HG03521 (cell line): ENCODE results near the gene NAPSA.

Experiments used
- ATAC-seq: cut with Tn5 transposase; IDR thresholded peaks from one replicate; pipeline ENCODE4 v1.9.1; 2021; ENCODE audit warnings: mild to moderate bottlenecking, moderate library complexity; ENCODE audit not compliant: unreplicated experiment

Gene NAPSA

GRCh38 chr19:50384685-50385535 lies 19.5 kb upstream of the NAPSA start:
- no peak for ATAC-seq

GRCh38 chr19:50383852-50384684 lies 18.6 kb upstream of the NAPSA start, which contains the start of gene POLD1:
TSS of gene POLD1 (plus strand) at chr19:50384347. CDS start at chr19:50398852, 14,505 bp downstream.
- ATAC-seq, result peak; percentile 85

DNA sequence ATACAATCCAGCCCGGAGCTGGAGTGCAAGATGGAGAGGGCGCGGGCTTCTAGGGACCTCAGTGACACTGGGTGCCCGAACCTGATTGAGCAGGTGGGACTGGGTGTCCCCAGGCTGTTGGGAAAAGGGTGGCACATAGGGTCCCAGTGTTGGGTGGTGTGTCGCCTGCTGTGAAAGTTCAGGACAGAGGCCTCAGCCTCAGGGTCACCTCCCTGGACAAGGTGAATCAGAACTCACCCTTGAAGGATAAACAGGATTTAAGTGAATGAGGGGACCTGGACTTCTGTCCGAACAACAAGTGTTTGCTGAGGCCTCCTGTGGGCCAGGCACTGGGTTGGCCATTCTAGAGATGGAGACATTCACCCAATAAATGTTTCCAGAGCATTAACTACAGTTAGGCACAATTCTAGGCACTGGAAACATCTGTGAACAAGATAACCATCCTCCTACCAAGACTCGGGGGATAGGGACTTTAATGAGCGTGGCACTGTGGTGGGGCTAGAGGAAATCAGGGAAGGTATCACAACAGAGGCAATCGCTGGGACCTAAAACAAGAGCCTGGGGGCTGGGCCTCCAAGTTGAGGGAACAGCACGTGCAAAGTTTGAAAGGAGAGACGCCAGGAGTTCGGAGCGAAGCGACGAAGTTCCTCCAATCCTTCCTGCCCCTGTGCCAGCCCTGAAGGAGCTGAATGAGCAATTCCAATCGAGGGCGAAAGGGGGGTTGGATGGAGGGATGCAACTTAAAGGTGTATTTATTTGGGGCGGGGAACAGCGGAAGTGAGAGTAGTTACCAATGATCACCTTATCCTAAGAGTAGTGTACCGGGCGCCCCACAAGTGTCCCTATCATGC lies 17.8 kb upstream of the NAPSA start:
- ATAC-seq, result no peak

GRCh38 chr19:50381881-50382729 lies 16.7 kb upstream of the NAPSA start:
- no peak for ATAC-seq

GRCh38 chr19:50380751-50381151 lies 15.3 kb upstream of the NAPSA start:
- no peak for ATAC-seq

GRCh38 chr19:50380137-50380536 lies 14.7 kb upstream of the NAPSA start:
- no peak for ATAC-seq

- no peak for ATAC-seq
Observed at GRCh38 chr19:50379602-50380001, 14.2 kb upstream of the NAPSA start.

DNA sequence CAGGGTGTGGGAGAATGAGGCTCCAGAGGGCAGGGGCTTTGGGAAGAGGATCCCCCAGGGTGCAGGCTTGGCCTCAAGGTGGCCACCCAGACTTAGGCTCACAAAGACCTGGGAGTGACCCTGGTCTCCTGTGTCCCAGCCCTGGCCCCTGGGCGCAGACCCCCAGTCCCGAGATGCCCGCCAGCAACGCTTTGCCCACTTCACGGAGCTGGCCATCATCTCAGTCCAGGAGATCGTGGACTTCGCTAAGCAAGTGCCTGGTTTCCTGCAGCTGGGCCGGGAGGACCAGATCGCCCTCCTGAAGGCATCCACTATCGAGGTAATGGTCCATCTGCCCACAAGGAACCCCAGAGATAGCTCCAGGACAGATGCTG lies 13.4 kb upstream of the NAPSA start:
- ATAC-seq, result no peak

DNA sequence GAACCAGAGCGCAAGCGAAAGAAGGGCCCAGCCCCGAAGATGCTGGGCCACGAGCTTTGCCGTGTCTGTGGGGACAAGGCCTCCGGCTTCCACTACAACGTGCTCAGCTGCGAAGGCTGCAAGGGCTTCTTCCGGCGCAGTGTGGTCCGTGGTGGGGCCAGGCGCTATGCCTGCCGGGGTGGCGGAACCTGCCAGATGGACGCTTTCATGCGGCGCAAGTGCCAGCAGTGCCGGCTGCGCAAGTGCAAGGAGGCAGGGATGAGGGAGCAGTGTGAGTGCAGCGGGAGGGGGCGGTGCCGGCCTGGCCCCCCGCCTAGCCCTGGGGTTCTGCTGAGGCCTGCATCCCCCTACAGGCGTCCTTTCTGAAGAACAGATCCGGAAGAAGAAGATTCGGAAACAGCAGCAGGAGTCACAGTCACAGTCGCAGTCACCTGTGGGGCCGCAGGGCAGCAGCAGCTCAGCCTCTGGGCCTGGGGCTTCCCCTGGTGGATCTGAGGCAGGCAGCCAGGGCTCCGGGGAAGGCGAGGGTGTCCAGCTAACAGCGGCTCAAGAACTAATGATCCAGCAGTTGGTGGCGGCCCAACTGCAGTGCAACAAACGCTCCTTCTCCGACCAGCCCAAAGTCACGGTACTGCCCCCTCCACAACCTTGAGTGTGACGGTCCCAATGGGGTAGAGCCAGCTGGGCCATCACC lies 12.9 kb upstream of the NAPSA start:
- ATAC-seq, result no peak

GRCh38 chr19:50377517-50377916 lies 12.1 kb upstream of the NAPSA start:
- ATAC-seq, result no peak

- no peak for ATAC-seq
Observed at GRCh38 chr19:50377051-50377461, 11.6 kb upstream of the NAPSA start.

GRCh38 chr19:50376166-50377050 lies 11.0 kb upstream of the NAPSA start, which contains the start of gene NR1H2:
TSS of gene NR1H2 (plus strand) at chr19:50376457. CDS start at chr19:50377606, 1,149 bp downstream.
- peak; percentile 84 for ATAC-seq

GRCh38 chr19:50371914-50372475 lies 6.6 kb upstream of the NAPSA start:
- no peak for ATAC-seq

DNA sequence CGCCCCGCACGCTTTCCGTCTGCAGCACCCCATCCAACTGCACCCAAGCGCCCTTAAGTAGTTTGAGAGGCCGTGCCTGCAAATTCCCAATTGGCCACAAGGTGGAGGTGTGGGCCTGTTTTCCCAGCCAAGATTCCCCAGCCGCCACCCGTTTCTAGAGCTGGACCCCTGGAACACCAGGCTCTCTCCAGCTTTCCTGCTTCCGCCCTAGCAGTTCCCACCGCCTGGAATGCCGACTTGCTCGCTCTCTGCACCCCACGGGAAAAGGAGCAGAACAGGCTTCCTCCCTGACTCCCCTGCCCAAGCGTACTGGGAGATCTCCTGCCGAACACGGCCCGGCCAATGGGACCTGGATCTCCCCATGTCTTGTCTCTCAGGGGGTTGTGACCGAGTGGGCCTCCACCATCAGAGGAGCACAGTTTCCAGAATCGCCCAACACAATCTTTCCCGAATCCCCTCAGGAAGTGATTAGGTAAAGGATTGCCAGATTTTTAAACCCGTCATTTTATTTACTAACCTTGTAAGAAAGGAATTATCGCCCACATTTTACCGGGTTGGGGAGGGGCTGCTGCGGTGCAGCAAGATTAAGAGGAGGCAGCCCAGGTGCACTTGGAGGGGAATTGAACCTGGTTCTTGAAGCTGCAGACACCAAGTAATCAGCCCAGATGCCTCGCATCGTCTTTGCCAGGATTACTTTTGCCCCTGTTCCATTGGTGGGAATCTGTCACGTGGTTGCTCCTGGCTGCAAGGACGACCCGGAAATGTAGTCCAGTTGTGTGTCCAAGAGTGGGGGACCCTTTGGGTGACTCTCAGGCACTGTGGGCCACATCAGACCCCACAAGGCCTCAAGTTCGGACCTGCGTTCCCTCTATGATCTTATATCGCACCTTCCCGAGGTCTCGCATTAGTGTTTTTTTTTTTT lies 3.5 kb upstream of the NAPSA start:
- no peak for ATAC-seq

DNA sequence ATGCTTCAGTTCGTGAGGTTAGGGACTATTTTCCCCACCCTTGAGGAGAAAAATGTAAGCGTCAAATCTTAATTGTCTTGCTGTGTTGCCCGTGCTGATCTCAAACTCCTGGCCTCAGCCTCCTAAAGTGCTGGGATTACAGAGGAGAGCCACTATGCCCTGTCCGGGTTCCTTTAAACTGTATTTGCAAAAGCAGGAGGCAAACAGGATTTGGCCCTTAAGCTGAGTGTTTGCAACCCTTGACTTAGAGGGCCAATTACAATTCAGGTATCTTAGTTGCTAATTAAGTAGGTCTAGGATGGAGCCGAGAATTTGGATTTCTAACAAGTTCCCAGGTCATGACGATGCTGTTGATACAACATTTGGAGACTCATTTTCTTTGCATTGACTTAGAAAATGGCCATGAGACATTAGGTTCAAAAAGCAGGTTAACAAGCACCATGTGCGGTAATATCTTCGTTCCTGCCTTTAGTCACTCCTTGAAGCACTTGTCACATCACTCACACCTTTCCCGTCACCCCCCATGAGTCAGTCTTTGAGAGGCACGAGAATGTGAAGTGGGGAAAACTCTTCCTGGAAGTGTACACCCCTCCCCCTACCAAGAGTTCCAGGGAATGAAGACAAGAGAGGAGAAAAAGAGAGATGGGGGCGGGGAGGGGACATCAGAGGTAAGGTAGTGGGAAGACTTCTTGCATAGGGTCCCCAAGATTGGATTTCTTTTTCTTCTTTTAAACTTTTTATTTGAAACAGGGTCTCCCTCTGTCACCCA lies 2.6 kb downstream of the NAPSA start:
- no peak for ATAC-seq

DNA sequence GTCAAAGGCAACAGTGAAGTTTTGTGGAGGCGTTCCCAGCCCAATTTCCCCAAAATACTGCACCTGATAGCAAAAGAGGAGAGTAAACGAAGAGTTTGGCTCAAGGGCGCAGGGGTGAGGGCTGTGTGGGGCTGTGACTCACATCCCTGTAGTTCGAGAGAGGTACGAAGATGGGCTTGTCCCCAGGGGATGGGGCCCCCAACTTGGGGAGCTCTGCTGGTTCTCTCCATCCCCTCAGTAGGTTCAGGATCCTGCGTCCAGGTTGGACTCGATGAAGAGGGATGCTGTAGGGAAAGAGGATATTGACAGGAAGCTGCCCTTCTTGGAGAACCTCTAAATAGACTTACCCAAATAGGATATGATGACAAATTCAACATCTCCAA lies 3.4 kb downstream of the NAPSA start:
- no peak for ATAC-seq
